Measurements from ENCODE around the gene SSBP3. TPM values are rescaled to one million over a fixed set of nuclear protein-coding genes. Genes with fewer than 3 reads are reported as not detected.

Gene SSBP3
- total and polyA plus RNA-seq, 2 of the 13 experiments (the other 11 are each of a cell fraction or from before 2014, with no cell fraction given) = 8.5 to 17.6 TPM

- TF ChIP-seq PHF21A (CRISPR knock-in tag; IDR thresholded peaks at IDR 0.05) (no peak), CTCF (CRISPR knock-in tag; IDR thresholded peaks at IDR 0.05) (peak; percentile 54), ZNF138 (CRISPR knock-in tag; IDR thresholded peaks at IDR 0.05; ENCODE audit: low read depth) (no peak), ZNF709 (CRISPR knock-in tag; IDR thresholded peaks at IDR 0.05) (no peak), ZNF326 (CRISPR knock-in tag; IDR thresholded peaks at IDR 0.05; ENCODE audit: borderline replicate concordance) (no peak), ATM (IDR thresholded peaks at IDR 0.05; ENCODE audit: borderline replicate concordance) (no peak), E2F1 (CRISPR knock-in tag; IDR thresholded peaks at IDR 0.05) (no peak), ZNF788 (CRISPR knock-in tag; IDR thresholded peaks at IDR 0.05; ENCODE audit: borderline replicate concordance) (no peak)
- TF ChIP-seq, protein P1, sequence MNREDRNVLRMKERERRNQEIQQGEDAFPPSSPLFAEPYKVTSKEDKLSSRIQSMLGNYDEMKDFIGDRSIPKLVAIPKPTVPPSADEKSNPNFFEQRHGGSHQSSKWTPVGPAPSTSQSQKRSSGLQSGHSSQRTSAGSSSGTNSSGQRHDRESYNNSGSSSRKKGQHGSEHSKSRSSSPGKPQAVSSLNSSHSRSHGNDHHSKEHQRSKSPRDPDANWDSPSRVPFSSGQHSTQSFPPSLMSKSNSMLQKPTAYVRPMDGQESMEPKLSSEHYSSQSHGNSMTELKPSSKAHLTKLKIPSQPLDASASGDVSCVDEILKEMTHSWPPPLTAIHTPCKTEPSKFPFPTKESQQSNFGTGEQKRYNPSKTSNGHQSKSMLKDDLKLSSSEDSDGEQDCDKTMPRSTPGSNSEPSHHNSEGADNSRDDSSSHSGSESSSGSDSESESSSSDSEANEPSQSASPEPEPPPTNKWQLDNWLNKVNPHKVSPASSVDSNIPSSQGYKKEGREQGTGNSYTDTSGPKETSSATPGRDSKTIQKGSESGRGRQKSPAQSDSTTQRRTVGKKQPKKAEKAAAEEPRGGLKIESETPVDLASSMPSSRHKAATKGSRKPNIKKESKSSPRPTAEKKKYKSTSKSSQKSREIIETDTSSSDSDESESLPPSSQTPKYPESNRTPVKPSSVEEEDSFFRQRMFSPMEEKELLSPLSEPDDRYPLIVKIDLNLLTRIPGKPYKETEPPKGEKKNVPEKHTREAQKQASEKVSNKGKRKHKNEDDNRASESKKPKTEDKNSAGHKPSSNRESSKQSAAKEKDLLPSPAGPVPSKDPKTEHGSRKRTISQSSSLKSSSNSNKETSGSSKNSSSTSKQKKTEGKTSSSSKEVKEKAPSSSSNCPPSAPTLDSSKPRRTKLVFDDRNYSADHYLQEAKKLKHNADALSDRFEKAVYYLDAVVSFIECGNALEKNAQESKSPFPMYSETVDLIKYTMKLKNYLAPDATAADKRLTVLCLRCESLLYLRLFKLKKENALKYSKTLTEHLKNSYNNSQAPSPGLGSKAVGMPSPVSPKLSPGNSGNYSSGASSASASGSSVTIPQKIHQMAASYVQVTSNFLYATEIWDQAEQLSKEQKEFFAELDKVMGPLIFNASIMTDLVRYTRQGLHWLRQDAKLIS (CRISPR knock-in tag; IDR thresholded peaks at IDR 0.05) = no peak
- TF ChIP-seq, protein P2, sequence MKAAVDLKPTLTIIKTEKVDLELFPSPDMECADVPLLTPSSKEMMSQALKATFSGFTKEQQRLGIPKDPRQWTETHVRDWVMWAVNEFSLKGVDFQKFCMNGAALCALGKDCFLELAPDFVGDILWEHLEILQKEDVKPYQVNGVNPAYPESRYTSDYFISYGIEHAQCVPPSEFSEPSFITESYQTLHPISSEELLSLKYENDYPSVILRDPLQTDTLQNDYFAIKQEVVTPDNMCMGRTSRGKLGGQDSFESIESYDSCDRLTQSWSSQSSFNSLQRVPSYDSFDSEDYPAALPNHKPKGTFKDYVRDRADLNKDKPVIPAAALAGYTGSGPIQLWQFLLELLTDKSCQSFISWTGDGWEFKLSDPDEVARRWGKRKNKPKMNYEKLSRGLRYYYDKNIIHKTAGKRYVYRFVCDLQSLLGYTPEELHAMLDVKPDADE (CRISPR knock-in tag; IDR thresholded peaks at IDR 0.05) = no peak
Observed at GRCh38 chr1:54361342-54361741, 44.9 kb downstream of the SSBP3 start (continued).
